Measurements from ENCODE around the gene MRLN.

DNA sequence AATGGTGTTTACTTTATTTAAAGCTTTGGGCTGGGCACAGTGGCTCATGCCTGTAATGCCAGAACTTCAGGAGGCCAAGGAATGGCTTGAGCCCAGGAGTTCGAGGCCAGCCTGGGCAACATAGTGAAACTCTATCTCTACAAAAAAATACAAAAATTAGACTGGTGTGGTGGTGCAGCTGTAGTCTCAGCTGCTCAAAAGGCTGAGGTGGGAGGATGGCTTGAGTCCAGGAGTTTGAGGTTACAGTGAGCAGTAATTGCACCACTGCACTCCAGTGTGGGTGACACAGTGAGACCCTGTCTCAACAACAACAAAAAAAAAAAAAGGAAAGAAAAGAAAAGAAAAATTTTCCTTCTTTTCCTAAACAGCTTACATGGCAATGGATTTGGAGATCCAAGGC is 65.6 kb downstream of the MRLN start:
- TF ChIP-seq EZH2phosphoT487 (IDR thresholded peaks at IDR 0.05; ENCODE audit: low read depth, severe bottlenecking, unreplicated experiment): no peak
- no peak for TF ChIP-seq EZH2 (IDR thresholded peaks at IDR 0.05; ENCODE audit: borderline replicate concordance)

Measured in hepatocyte (in vitro differentiated cells).